Stomach (tissue), 9 donors: Measurements from ENCODE around the gene MEIOSIN. TPM values are rescaled to one million over a fixed set of nuclear protein-coding genes. Genes with fewer than 3 reads are reported as not detected.
A peak's percentile ranks its signal among the peaks of the same experiment; 100 is the strongest.

Experiments
- DNase-seq, 2 donors: peaks; one replicate each; pipeline versions ENCODE4 v3.0.0 to v3.0.0-alpha.2; 2013 to 2019
- H3K27ac ChIP-seq, 5 donors: fragments of 200-600 bp in 4 of 5; sonication (generic) in 4 of 5; one replicate each; pipeline ENCODE4 v1.5.1; 2013 to 2019; ENCODE audit warnings: mild to moderate bottlenecking in 1 of 5, moderate library complexity in 1 of 5
- H3K27me3 ChIP-seq, 3 donors: fragments of 200-600 bp; sonication (generic); one replicate each; pipeline ENCODE4 v1.5.1; 2017 to 2019; ENCODE audit warnings: mixed run types in 1 of 3
- H3K36me3 ChIP-seq, 4 donors: fragments of 200-600 bp; sonication (generic); 1 replicate in 3 of 4; 2 replicates in 1 of 4; pipeline ENCODE4 v1.5.1; 2016 to 2019
- H3K4me1 ChIP-seq, 4 donors: fragments of 200-600 bp; sonication (generic); one replicate each; pipeline ENCODE4 v1.5.1; 2016 to 2019
- H3K4me3 ChIP-seq, 4 donors: fragments of 200-600 bp; sonication (generic) in 3 of 4; one replicate each; pipeline ENCODE4 v1.5.1; 2016 to 2019; ENCODE audit warnings: mild to moderate bottlenecking in 1 of 4
- H3K9me3 ChIP-seq, 4 donors: fragments of 200-600 bp; sonication (generic); one replicate each; pipeline ENCODE4 v1.5.1; 2016 to 2019
- EP300 ChIP-seq: sonication (generic); formaldehyde crosslinking; IDR thresholded peaks from one replicate; pipeline ENCODE4 v1.6.1; 2017; ENCODE audit warnings: antibody characterized with exemption
- POLR2A ChIP-seq, 4 donors: fragments of 450-650 bp; IDR thresholded peaks; one replicate each; pipeline ENCODE4 v1.6.1; 2016; ENCODE audit warnings: antibody characterized with exemption in 4 of 4, control low read depth in 2 of 4, mild to moderate bottlenecking in 1 of 4, moderate library complexity in 1 of 4
- POLR2AphosphoS5 ChIP-seq, 3 donors: sonication (generic); formaldehyde crosslinking; IDR thresholded peaks; one replicate each; pipeline ENCODE4 v1.6.1; 2016; ENCODE audit warnings: antibody characterized with exemption in 3 of 3
- WGBS, 5 donors: extraction: QIAGEN DNeasy Blood & Tissue Kit in 3 of 5; methylation state at CpG; one replicate each; pipeline versions ENCODE4 v1.1.5 to v1.1.7; 2013 to 2018; 5-methylcytosine and 5-hydroxymethylcytosine counted together
- intact Hi-C: fragments of 100-400 bp; cut with DNase I; formaldehyde crosslinking; loops from one replicate; pipeline ENCODE4 v1.15.1; 2023; ENCODE audit warnings: low total_unique reads
- polyA plus RNA-seq, 3 donors: library from polyadenylated mRNA; stranded (reverse); fragments of 200-250 nt; gene quantifications; one replicate each; pipeline ENCODE4 v1.2.3, GENCODE V29; 2013
- total RNA-seq, 5 donors: library from RNA; depleted of rRNA; stranded (reverse); fragments of >200 nt; gene quantifications; one replicate each; pipeline versions ENCODE4 v1.1.0 to v1.2.3, GENCODE V29; 2014 to 2016
- TF ChIP-seq, protein P1 (sequence below), 7 experiments: fragments of 450-650 bp in 4 of 7; fragments of 200-600 bp in 3 of 7; sonication (generic) in 3 of 7; IDR thresholded peaks; one replicate each; pipeline ENCODE4 v1.5.1; 2016 to 2019; ENCODE audit warnings: antibody characterized with exemption in 7 of 7, control low read depth in 2 of 7, mild to moderate bottlenecking in 1 of 7
- donor health status: healthy with polysubstance abuse.
- donor health status: Bipolar disorder and iron deficiency.
- donor health status: healthy.

Gene MEIOSIN
- total and polyA plus RNA-seq, 8 donors: not detected

GRCh38 chr19:45758921-45759320 is 25.7 kb downstream of the MEIOSIN start:
- Histone ChIP-seq H3K36me3 (no peaks in the 10 kb centered on the region), H3K27me3 (no peaks in the 10 kb centered on the region), H3K9me3 (no peaks in the 10 kb centered on the region), H3K4me1 (peaks cover 3 to 6% (median 4%) of the 10 kb centered on the region in 4 donors), H3K4me3 (no peak overlapping the region), H3K27ac (no peak overlapping the region)
- no peak for TF ChIP-seq POLR2AphosphoS5 (IDR thresholded peaks at IDR 0.05)
- no peak for TF ChIP-seq EP300
- TF ChIP-seq, protein P1, sequence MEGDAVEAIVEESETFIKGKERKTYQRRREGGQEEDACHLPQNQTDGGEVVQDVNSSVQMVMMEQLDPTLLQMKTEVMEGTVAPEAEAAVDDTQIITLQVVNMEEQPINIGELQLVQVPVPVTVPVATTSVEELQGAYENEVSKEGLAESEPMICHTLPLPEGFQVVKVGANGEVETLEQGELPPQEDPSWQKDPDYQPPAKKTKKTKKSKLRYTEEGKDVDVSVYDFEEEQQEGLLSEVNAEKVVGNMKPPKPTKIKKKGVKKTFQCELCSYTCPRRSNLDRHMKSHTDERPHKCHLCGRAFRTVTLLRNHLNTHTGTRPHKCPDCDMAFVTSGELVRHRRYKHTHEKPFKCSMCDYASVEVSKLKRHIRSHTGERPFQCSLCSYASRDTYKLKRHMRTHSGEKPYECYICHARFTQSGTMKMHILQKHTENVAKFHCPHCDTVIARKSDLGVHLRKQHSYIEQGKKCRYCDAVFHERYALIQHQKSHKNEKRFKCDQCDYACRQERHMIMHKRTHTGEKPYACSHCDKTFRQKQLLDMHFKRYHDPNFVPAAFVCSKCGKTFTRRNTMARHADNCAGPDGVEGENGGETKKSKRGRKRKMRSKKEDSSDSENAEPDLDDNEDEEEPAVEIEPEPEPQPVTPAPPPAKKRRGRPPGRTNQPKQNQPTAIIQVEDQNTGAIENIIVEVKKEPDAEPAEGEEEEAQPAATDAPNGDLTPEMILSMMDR (IDR thresholded peaks at IDR 0.05): no peak
- intact Hi-C loops: no loop called here
- no peak for DNase-seq
- WGBS, 5 donors: 79 to 90% (median 84%) methylated on average over 4 to 9 of the region's 9 CpGs

DNA sequence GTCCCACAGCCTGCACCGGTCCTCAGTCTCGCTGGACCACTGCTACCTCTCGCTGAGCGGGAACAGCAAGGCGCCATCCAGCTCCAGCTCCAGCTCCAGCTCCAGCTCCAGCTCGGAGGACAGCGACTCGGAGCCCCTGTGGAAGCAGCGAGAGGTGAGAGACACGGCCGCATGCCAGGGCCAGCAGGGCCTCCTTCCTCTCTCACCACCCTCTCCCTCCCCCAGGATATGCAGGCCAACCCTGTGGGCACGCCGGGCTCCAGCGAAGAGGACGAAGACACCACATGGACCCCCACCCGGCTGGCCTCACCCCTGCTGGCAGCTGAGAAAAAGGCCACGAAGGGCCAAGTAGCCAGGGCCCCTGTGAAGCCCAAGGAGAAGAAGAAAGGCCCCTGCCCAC is 28.5 kb downstream of the MEIOSIN start:
- Histone ChIP-seq H3K4me1 (peaks cover 31 to 34% (median 32%) of the 10 kb centered on the region in 4 donors), H3K4me3 (no peak overlapping the region), H3K27me3 (peaks cover 0 to 2% (median 0%) of the 10 kb centered on the region in 3 donors), H3K36me3 (no peaks in the 10 kb centered on the region), H3K9me3 (no peaks in the 10 kb centered on the region), H3K27ac (no peak overlapping the region)
- intact Hi-C loops: no loop called here
- TF ChIP-seq POLR2A (IDR thresholded peaks at IDR 0.05) (no peak), EP300 (no peak), POLR2AphosphoS5 (IDR thresholded peaks at IDR 0.05) (no peak)
- TF ChIP-seq, protein P1 (IDR thresholded peaks at IDR 0.05): no peak
- 82 to 89% (median 87%) methylated on average over 14 to 17 of the region's 17 CpGs for WGBS, 5 donors
- no peak for DNase-seq

DNA sequence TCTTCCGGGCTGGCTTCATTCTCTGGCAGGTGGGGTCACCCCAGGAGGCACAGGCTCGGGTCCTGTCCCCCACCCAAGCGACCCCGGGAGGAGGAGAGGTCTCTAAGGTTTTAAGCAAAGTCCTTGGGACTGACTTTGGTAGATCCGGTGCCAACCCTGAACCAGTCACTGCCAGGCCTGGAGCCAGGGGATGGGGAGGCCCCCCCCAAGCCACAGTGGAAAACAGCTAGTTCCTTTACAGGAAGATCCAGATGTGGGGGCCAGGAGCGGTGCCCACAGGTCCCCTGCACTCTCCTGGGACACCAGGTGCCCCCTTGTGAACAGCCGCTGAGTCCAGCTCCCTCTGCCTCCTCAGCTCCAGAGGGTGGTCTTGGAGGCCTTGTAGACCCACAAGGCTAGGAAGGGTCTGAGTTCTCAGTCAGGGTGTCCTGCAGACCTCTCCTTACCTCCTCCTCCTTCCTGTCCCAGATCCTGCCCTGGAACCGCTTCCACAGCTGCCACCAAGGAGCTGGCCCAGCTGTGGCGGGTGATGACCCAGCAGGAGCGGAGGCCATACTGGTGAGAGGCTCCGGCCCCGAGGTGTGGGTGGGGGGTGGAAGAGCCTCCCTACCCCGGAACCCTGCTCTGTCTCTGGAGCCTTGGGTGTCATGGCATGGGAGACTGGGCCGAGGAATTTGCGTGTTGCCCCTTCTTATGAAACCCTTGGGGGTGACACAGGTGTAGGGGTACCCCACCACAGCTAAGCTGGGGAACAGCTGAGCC is 29.8 kb downstream of the MEIOSIN start:
- WGBS, 5 donors: 86 to 90% (median 88%) methylated on average over 7 to 15 of the region's 15 CpGs
- no peak for DNase-seq
- Histone ChIP-seq H3K27me3 (peaks cover 0 to 16% (median 0%) of the 10 kb centered on the region in 3 donors), H3K4me1 (peaks cover 33 to 45% (median 44%) of the 10 kb centered on the region in 4 donors), H3K9me3 (no peaks in the 10 kb centered on the region), H3K4me3 (no peak overlapping the region), H3K36me3 (no peaks in the 10 kb centered on the region), H3K27ac (peak overlapping the region in 1 of 5 donors; percentile 97)
- intact Hi-C loops: no loop called here
- TF ChIP-seq EP300 (no peak), POLR2AphosphoS5 (IDR thresholded peaks at IDR 0.05) (no peak), POLR2A (IDR thresholded peaks at IDR 0.05) (no peak)
- TF ChIP-seq, protein P1 (IDR thresholded peaks at IDR 0.05): no peak

- intact Hi-C loops: no loop called here
- DNase-seq: peak in 1 of 2 donors; percentile 52
These were observed 30.6 kb downstream of the MEIOSIN start for GRCh38 chr19:45763691-45764294.

More at GRCh38 chr19:45763691-45764294, 30.6 kb downstream of the MEIOSIN start:
- Histone ChIP-seq H3K36me3 (no peaks in the 10 kb centered on the region), H3K27me3 (peaks cover 0 to 20% (median 0%) of the 10 kb centered on the region in 3 donors), H3K4me1 (peaks cover 33 to 49% (median 46%) of the 10 kb centered on the region in 4 donors), H3K27ac (peak overlapping the region in 2 of 5 donors; percentile 15 to 97), H3K9me3 (no peaks in the 10 kb centered on the region), H3K4me3 (no peak overlapping the region)
- 37 to 56% (median 45%) methylated on average over 20 to 27 of the region's 27 CpGs for WGBS, 5 donors
- TF ChIP-seq POLR2AphosphoS5 (IDR thresholded peaks at IDR 0.05) (no peak), POLR2A (IDR thresholded peaks at IDR 0.05) (no peak)
- TF ChIP-seq, protein P1 (IDR thresholded peaks at IDR 0.05): no peak
